Measurements from ENCODE around the gene CCDC134.
"Not testable (repeated sequence)": the region's sequence is repeated elsewhere in the genome, so short reads cannot be mapped to it uniquely, and the experiment has no call there.

The CCDC134 gene

DNA sequence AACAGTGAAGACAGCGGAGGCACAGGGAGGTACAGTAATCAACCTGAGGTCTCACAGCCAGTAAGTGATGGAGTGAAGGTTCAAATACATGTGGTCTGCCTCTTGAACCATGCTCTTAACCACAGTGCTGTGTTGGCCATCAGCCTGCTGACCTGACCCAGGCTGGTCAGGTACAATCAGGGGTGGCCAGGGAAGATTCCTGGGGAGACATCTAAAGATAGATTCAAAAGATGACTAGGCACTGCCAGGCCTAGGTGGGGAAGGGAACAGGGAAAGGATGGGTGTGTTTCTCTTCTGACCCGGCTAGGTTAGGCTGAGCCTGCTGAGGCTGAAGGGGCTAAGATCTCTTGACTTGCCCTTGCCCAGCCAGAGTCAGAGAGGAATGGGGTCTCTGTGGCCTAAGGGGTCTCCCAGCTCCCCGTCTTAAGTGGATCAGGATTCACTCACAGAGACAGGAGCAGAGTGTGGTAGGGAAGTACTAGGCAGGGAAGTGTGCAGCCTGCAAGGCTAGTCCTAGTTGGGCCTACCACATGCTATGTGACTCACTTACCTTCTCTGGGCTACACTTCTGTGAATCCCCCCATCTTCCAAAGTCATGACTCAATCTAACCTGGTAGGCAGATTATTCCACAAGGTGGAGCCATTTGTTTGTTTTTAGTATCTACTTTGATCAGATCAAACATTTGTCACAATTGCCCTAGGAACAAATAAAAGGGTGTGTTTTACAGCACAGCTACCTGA lies 22.0 kb downstream of the CCDC134 start:
- peak in 1 of 2 donors; percentile 1 for DNase-seq (ENCODE audit: low read depth in 2 of 2, low spot score in 1 of 2)

DNA sequence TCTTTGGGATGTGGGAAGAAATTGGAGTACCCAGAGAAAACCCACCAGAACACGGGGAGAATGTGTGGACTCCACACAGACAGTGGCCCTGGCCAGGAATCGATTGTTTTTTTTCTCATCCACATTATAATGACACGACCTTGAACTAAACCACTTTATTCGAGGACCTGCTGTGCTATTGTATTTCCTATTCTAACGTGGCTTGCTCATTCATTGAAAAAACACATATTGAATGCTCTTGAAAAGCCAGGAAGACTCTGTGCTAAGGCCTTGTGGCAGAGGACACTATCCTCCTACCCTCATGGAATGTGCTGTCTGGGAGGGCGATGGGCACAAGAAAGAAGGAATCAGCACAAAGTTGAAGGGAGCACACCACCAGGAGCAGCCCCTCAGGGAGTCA lies 23.3 kb downstream of the CCDC134 start:
- no peak for DNase-seq (ENCODE audit: low read depth in 2 of 2, low spot score in 1 of 2)

DNA sequence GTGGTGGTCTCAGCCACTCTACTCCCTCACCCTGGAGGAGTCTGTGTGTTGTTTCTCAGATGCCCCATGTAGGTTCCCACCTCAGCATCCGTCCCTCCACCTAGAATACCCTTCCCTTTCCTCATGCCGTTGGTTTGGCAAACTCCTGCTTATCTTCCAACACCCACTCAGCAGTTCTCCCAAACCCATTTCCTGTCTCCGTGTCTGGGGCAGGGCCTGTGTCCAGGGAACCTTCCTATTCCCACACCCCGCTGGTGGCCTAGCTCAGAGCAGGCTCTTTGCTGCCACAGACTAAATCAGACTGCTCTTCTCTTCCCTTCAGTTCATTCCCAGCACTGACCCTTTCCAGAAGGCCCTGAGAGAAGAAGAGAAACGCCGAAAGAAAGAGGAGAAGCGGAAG lies 24.9 kb downstream of the CCDC134 start:
- DNase-seq (ENCODE audit: low read depth in 2 of 2, low spot score in 1 of 2) = no peak

DNA sequence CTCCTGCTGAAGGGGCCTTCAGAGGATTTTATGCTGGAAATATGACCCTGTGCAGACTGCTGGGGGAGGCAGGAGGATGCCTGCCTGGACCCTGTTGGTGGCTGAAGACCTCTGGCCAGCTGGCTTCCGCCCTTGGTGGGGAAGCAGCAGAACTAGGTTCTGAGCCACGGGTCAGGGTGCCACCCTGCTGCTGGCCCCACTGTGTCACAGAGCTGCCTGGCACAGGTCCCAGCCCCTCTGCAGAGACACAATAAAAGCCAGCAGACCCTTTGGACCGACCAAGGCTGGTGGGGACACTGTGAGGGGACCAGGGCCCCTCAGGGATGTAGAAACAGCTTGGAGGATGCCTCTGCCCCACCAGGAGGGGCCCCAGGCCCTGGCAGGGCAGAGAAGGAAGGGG lies 25.5 kb downstream of the CCDC134 start:
- no peak for DNase-seq (ENCODE audit: low read depth in 2 of 2, low spot score in 1 of 2)

DNA sequence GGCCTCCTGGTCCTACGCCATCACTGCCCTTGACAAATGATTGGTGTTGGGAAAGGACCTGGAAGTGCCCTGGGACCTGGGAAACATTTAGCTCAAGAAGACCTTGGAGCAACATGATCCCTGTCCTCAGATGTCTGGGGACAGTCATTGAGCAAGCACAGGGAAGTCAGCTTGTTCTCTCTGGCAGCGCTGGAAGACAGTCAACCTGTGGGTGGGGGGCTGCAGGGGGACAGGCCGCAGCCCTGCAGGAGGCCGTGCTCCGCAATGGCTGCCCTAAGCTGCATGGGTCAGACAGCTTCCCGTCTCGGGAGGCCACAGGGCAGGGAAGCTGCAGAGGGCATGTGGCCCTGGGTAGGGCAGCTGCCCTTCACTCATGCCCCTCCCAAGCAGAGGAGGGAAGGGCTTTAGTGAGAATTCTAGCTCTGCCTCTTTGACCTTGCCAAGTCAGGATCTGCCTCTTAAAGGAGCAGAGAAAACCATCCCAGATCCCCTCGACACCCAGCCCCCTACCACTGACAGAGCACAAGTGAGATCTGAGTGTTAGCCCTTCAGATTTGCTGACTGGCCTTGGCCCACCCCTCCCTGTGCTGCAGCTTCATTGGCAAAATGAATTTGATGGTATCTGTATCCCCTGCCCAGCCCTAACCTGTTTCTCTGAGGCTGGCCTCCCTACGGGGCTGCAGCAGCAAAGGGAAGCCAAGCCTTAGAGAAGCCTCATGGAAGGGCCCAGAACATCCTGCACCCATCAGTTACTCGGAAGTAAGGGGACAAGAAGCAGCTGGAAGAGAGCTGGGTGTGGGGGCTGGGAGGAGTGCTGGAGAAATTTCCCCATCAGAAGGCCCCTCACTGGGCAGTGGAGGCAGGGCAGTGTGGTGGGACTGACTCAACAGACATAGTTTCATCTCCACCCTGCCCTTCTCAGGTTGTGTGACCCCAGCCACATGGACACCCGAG lies 26.2 kb downstream of the CCDC134 start:
- no peak for DNase-seq (ENCODE audit: low read depth in 2 of 2, low spot score in 1 of 2)

DNA sequence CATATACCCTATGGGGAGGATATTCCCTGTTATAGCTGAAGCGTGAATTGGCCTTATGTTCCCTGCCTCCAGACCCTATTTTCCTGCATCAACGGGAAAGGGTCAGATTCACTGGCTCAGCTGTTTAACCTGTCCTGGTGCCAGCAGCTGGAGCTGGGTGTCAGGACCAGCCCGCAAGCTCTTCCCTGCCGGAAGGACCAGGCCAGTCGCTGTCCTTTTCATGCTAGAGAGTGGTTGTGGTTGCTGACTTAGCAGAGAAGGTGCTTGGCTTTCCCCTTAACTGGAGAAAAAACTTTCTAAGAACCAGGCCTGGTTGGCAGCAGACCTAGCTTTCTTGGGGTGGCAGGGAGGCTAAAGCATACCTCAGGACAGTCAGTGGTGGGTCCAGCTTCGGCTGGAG lies 27.2 kb downstream of the CCDC134 start:
- no peak for DNase-seq (ENCODE audit: low read depth in 2 of 2, low spot score in 1 of 2)

DNA sequence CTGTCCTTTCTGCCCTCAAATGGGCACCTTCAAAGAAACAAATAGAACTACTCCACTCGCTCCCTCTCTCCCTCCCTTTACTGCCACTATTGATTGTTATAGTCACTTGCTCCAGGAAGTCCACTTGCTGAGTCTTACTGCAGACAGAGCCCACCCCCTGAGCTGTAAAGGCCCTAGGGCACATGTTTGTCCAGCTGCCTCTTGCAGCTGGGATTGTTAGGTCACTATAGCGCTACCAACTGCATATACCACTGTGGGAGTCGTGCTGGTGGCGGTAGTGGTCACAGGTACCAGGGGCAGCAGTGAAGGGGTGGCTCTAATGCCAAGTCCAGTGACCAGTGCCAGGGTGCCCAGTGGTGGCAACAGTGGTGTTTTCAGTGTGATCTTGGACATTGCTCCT lies 28.0 kb downstream of the CCDC134 start:
- no peak for DNase-seq (ENCODE audit: low read depth in 2 of 2, low spot score in 1 of 2)

DNA sequence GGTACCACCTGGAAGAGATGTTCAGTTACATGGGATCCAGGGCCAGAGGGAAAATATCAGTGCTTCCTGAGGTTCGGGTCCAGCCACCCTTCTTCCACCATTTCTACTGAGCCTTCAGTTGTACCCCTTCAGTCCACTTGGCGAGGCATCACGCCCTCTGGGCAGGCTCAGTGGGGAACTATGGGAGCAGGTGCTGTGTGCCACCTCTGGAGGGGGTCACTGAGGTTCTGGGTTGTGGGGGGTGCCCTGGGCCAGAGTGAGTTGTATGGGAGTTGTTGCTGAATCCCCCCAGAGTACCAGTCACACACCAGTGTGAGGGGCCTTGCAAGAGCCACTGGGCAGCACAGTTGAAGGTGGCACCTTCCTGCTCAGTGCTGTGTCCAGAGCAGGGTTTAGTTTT lies 29.7 kb downstream of the CCDC134 start:
- peak in 1 of 2 donors; percentile 3 for DNase-seq (ENCODE audit: low read depth in 2 of 2, low spot score in 1 of 2)

DNA sequence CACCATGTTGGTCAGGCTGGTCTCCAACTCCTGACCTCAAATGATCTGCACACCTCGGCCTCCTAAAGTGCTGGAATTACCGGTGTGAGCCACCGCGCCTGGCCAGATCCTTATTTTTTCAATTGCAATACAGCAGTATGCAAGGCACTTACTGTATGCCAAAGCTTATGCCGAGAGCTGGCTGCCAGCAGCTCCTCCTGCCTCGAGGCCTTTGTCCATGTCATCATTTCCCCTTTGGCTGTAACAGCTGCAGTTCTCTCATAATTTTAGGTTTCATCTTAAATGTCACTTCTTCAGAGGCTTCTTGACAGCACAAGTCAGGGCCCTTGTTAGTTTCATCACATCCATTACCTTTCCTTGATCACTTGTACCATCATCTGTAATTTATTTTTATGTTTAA lies 30.9 kb downstream of the CCDC134 start:
- DNase-seq (ENCODE audit: low read depth in 2 of 2, low spot score in 1 of 2) = no peak

DNA sequence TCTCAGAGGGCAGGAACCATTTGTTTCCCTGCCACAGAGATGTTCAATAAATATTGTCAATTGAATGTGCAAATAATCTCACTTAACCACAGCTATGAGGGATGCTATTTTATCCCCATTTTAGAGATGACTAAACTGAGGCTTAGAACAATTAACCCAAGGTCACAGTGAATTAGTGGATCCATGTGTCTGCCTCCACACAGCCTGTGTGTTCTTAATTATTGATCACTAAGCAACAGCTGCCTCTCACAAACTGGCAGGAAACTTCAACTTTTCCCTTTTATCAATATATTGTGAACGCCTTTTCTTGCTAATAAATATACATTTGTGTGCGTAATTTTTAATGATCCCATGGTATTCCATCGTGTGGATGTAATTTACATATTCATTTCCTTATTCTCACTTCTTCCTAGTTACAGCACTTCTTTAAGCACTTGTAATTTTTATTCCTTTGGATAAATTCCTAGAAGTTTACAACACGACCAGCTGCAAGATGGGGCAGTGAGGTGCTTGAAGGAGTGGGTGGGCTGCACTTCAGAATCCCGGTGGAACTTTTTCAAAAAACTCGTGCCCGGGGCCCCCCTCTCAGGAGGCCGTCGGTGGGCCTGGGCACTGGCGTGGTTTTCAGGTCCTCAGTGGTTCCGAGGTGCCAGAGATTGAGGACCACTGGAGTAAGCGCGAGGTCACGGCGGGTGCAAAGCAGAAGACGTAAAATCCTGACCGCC lies 31.5 kb downstream of the CCDC134 start:
- no peak for DNase-seq (ENCODE audit: low read depth in 2 of 2, low spot score in 1 of 2)

DNA sequence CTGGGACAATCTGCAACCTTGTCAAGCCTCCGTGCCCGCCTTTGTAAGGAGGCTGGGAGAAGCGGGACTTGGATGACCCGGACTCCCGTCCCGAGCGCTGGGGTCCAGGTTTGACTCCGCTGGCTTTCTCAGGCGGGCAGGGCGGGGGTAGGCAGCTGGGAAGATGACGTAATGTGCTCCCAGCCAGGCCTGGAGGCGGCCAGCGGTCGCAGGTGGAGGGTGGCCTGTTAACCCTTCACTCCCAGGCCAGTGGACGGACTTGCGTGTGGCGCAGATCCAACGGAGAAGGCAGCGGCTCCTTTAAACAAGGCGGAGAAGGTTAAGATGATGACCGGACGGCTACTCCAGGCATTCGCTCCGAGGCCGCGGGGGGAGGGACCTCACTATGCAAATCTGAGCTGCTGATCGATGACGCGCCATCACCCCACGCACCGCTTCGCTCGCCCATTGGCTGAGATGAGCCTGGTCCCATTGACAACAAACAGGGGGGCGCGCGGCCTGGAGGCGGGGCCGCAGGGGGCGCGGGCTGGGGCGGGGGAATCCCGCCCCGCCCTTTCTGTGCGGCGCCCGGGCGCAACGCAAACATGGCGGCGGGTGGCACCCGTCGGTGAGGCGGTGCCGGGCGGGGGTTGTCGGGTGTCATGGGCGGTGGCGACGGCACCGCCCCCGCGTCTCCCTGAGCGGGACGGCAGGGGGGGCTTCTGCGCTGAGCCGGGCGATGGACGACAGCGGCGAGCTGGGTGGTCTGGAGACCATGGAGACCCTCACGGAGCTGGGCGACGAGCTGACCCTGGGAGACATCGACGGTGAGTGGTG lies 32.3 kb downstream of the CCDC134 start, which contains the start of gene SREBF2:
TSS of gene SREBF2 (plus strand) at position 553 of the 816 bp plus-strand sequence. CDS start at position 719, 166 bp downstream.
- DNase-seq (ENCODE audit: low read depth in 2 of 2, low spot score in 1 of 2) = peak; percentile 97

DNA sequence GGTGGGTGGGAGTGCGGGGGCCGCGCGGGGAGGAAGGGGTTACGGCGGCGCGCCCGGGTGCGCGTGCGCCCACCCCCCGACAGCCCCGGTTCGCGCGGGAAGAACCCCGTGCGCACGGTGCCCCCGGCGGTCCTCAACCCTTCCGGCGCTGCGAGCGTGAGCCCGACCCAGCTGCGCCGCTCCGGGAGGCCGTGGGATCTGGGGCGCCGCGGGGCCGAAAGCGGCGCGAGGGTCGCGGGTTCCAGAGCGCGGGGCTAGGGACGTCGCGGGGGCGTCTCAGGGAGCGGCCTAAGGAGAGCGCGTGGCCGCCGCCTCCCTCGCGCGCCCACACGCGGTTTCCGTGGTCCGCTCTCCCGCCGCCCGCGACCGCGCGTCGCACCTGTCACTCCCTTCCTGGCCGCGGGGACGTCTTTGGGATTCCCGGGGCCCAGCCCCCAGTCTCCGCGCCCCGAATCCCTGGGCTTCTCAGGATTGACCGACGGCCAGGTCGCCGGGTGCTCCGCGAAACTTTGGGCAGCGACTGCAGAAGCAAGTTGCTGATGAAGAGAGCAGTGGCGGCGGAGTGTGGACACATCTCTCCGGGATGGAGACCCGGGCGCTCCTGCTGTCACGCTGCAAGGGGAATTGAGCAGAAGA lies 33.0 kb downstream of the CCDC134 start:
- DNase-seq (ENCODE audit: low read depth in 2 of 2, low spot score in 1 of 2) = peak in 1 of 2 donors; percentile 11

DNA sequence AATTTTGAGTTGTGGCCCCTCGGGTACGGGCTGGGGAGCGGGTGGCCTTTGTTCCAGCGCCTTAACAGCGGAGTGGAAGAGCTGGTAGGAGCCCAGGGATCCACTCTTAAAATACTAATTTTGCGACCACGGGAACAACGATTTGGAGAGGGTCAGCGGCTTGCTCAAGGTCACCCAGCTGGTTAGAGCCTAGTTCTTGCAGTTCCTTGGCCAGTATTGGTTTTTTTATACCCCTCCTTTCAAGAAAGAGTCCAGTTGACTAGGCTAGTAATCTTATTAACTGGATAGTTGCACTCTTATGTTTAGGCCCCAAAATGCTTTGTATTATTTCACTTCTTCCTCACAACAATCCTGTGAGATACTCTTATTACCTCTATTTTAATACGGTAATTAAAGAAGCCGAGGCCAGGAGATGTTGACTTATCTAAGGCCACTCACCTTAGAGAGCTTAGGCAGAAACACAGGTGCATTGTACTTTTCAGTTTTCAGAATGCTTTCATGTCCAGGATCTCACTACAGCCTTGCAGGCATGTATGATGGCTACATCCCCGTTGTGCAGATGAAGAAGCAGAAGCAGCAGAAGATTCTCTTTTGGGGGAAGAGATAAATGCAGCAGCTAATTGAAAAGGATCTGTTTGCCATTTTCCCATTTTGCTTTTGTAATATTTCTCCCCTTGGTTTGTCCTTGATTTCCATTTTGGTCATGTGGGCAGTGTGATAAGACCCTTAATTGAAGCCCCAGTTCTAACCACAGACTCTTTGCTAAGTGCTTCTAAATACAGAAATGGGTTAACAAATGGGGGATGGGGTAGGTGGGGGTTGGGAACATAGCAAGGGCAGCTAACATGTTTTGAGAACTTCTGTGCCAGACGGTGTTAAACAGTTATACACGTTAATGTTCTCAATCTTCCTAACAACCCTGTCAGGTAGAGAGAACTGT lies 33.8 kb downstream of the CCDC134 start:
- DNase-seq (ENCODE audit: low read depth in 2 of 2, low spot score in 1 of 2) = no peak

DNA sequence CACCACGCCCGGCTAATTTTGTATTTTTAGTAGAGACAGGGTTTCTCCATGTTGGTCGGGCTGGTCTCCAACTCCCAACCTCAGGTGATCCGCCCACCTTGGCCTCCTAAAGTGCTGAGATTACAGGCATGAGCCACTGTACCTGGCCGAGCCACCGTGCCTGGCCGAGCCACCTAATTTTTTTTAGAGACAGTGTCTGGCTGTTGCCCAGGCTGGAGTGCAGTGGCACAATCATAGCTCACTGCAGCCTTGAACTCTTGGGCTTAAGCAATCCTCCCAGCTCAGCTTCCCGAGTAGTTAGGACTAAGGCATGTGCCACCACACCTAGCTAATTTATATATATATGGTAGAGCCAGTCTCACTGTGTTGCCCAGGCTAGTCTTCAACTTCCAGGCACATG lies 35.0 kb downstream of the CCDC134 start:
- DNase-seq (ENCODE audit: low read depth in 2 of 2, low spot score in 1 of 2) = not testable (repeated sequence)

DNA sequence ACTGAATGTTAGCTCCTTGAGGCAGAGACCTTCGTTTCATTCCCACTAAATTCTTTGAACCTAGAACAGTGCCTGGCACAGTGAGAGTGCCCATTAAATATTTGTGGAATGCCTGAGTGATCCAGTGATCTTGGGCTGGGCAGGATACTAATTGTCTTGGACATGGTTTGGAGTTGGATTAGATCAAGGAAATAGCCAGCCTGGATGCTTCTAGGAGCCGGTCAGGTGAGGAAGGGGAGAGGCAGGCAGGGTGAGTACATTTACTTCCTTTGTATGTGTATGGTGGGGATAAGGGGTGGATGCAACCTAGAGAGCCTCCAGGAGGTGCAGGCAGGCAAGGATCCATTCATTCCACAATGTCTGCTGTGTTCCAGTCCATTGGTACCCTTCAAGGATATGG lies 36.1 kb downstream of the CCDC134 start:
- no peak for DNase-seq (ENCODE audit: low read depth in 2 of 2, low spot score in 1 of 2)

DNA sequence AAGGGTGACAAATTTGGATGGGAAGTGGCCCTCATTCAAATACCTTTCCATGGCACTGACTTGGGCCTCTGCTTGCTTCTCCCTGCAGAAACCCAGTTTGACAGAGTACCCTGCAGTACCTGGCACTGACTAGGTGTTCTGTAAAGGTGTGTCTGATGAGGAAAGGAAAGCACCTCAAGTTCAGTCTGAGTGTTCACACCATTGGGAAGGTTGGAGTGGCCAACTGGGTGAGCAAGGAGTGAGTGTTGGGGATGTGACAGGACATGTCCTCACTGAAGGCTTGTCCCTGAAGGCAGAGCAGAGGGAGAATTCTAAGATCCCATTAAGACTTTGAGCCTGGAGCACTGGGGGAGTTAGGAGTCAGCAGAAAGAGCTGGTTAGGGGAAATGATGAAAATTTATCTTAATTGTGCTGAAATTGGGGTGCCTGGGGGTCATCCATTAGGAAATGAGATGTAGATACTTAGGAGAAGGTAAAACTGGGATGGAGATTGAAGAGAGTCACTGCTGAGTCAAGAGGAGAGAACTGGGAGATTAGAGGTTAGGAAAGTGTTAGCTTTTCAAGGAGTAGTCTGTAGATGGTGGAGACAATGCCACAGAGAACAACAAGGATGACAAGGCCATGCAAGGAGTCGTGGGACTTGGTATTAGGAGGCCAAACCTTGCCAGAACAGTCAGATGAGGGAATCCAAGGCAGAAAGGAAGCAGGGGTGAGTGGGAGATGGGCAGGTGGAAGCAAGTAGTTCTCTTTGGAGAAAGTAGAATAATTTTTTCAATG lies 38.6 kb downstream of the CCDC134 start:
- no peak for DNase-seq (ENCODE audit: low read depth in 2 of 2, low spot score in 1 of 2)

DNA sequence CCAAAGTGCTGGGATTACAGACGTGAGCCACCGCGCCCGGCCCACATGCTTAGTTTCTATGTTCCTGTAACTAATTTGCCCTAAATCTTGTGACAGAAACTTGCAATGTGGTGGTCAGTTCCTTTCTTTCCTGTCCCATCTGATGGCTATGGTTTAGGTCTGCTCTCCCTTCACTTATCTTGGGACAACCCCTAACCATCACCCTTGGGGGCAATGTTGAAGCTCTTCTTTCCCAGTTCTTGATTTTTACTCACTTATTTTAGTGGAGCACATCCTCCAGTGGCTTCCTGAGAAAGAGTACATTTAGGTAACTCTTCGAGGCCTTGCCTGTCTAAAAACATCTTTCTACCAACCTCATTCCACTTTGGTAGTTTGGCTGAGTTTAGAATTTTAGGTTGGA lies 39.7 kb downstream of the CCDC134 start:
- no peak for DNase-seq (ENCODE audit: low read depth in 2 of 2, low spot score in 1 of 2)

DNA sequence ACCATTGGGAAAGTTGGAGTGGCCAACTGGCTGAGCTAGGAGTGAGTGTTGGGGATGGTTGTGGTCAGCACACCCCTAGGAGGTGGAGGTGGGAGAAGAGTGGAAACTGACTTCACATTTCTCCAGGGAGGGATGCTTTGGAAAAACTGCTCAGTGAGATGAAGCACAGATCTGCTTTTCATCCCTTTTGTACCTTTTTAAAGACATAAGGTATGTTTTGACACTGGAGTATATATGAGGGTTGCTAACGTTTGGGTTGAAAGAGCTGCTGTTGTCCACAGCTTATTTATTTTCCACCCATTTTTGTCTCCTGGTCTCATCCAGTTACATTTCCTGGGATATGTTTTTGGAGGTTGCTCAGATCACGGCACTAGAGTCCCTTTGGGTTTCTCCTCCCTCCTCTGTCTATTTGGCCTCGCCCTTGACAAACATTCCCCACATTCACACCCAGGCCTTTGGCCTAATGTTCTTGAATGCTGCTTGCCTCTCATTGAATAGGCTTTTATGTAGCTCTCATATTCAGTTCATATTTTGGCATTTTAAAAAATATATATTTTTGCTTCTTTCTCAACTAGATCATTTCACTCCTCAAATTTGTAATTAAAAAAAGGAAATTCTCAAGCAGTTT lies 40.7 kb downstream of the CCDC134 start:
- DNase-seq (ENCODE audit: low read depth in 2 of 2, low spot score in 1 of 2) = no peak

Data from stimulated activated CD8-positive, alpha-beta memory T cell treated with anti-CD3 and anti-CD28 coated beads, Interleukin-4, amount 100 ng/mL, for 1 hour (primary cell).